Astrocyte of the cerebellum (primary cell): ENCODE results near the gene ATL3.
"Not testable (repeated sequence)": the region's sequence is repeated elsewhere in the genome, so short reads cannot be mapped to it uniquely, and the experiment has no call there.

Source experiments
- DNase-seq: peaks from one replicate; pipeline ENCODE4 v3.0.0-alpha.2; 2011; ENCODE audit warnings: low read depth
- H3K4me3 ChIP-seq: 2 replicates; pipeline ENCODE4 v1.5.1; 2011; ENCODE audit warnings: mild to moderate bottlenecking, low read depth, low read length, moderate library complexity
- CTCF ChIP-seq: IDR thresholded peaks from 2 replicates; pipeline ENCODE4 v1.5.1; 2012; ENCODE audit warnings: low read length, low read depth, moderate library complexity, mild to moderate bottlenecking; ENCODE audit errors: missing control alignments
- in situ Hi-C: cut with HindIII; loops from 2 replicates; pipeline ENCODE4 v1.10.0; 2017; ENCODE audit warnings: low sequenced_read_pairs

ATL3 gene

GRCh38 chr11:63698976-63699733, 28.0 kb upstream of the ATL3 start:
- DNase-seq = no peak
- in situ Hi-C loops = no loop called here
- H3K4me3 ChIP-seq = no peak overlapping the region
- TF ChIP-seq CTCF = no peak

GRCh38 chr11:63694596-63694995, 23.4 kb upstream of the ATL3 start:
- H3K4me3 ChIP-seq = no peak overlapping the region
- no peak for DNase-seq
- TF ChIP-seq CTCF = no peak
- in situ Hi-C loops = no loop called here

GRCh38 chr11:63687845-63688244, 16.7 kb upstream of the ATL3 start:
- DNase-seq = no peak
- H3K4me3 ChIP-seq = no peak overlapping the region
- in situ Hi-C loops = no loop called here
- no peak for TF ChIP-seq CTCF

- in situ Hi-C loops = no loop called here
- no peak for DNase-seq
- no peak for TF ChIP-seq CTCF
- no peak overlapping the region for H3K4me3 ChIP-seq
Observed at GRCh38 chr11:63686926-63687325, 15.8 kb upstream of the ATL3 start.

GRCh38 chr11:63685158-63685721, 14.1 kb upstream of the ATL3 start:
- DNase-seq, H3K4me3 ChIP-seq, in situ Hi-C loops: not testable (repeated sequence)

- in situ Hi-C loops = no loop called here
- no peak for TF ChIP-seq CTCF
- H3K4me3 ChIP-seq = peak overlapping the region; percentile 81
- peak; percentile 26 for DNase-seq
Observed at GRCh38 chr11:63683133-63683991, 12.2 kb upstream of the ATL3 start.
